Prostate gland (tissue), 2 donors: ENCODE results near the gene RTKN. TPM values are rescaled to one million over a fixed set of nuclear protein-coding genes. Genes with fewer than 3 reads are reported as not detected.
A peak's percentile ranks its signal among the peaks of the same experiment; 100 is the strongest.
"Not testable (repeated sequence)": the region's sequence is repeated elsewhere in the genome, so short reads cannot be mapped to it uniquely, and the experiment has no call there.

Source experiments
- DNase-seq: peaks from one replicate; pipeline ENCODE4 v3.0.0-alpha.2; 2019; ENCODE audit warnings: low spot score
- H3K27ac ChIP-seq, 2 donors: fragments of 200-600 bp; sonication (generic); 2 replicates each; pipeline ENCODE4 v1.5.1; 2017 to 2019
- H3K27me3 ChIP-seq: fragments of 200-600 bp; sonication (generic); replicated peaks from 2 replicates; pipeline ENCODE4 v1.5.1; 2019; ENCODE audit not compliant: insufficient read depth
- H3K36me3 ChIP-seq, 2 donors: fragments of 200-600 bp; sonication (generic); 1 replicate in 1 of 2; 2 replicates in 1 of 2; pipeline versions ENCODE4 v1.5.1 to v1.8.1; 2017 to 2019
- H3K4me1 ChIP-seq: fragments of 200-600 bp; sonication (generic); replicated peaks from 2 replicates; pipeline ENCODE4 v1.5.1; 2019
- H3K4me3 ChIP-seq, 2 donors: fragments of 200-600 bp; sonication (generic); 2 replicates each; pipeline ENCODE4 v1.5.1; 2017 to 2019
- H3K9me3 ChIP-seq: fragments of 200-600 bp; sonication (generic); 2 replicates; pipeline ENCODE4 v1.5.1; 2017
- POLR2A ChIP-seq: fragments of 450-650 bp; IDR thresholded peaks from one replicate; pipeline ENCODE4 v1.6.1; 2016; ENCODE audit warnings: antibody characterized with exemption, mild to moderate bottlenecking
- POLR2AphosphoS5 ChIP-seq: sonication (generic); formaldehyde crosslinking; IDR thresholded peaks from one replicate; pipeline ENCODE4 v1.6.1; 2017; ENCODE audit warnings: antibody characterized with exemption
- WGBS: methylation state at CpG from one replicate; pipeline ENCODE4 v1.1.5; 2018; 5-methylcytosine and 5-hydroxymethylcytosine counted together
- intact Hi-C: fragments of 100-400 bp; cut with DNase I; formaldehyde crosslinking; loops from one replicate; pipeline ENCODE4 v1.14.2; 2022
- total RNA-seq, 2 donors: library from RNA; depleted of rRNA; stranded (reverse); fragments of >200 nt; gene quantifications; one replicate each; pipeline ENCODE4 v1.1.0, GENCODE V29; 2016
- TF ChIP-seq, protein P1 (sequence below), 4 experiments: fragments of 200-600 bp in 2 of 4; fragments of 450-650 bp in 2 of 4; sonication (generic) in 2 of 4; IDR thresholded peaks; 1 replicate in 3 of 4; 2 replicates in 1 of 4; pipeline ENCODE4 v1.5.1; 2016 to 2019; ENCODE audit warnings: antibody characterized with exemption in 4 of 4, mild to moderate bottlenecking in 2 of 4, moderate library complexity in 2 of 4

Gene RTKN
- total RNA-seq, 2 donors from 2014 or later: 24.5 to 26.0 TPM

DNA sequence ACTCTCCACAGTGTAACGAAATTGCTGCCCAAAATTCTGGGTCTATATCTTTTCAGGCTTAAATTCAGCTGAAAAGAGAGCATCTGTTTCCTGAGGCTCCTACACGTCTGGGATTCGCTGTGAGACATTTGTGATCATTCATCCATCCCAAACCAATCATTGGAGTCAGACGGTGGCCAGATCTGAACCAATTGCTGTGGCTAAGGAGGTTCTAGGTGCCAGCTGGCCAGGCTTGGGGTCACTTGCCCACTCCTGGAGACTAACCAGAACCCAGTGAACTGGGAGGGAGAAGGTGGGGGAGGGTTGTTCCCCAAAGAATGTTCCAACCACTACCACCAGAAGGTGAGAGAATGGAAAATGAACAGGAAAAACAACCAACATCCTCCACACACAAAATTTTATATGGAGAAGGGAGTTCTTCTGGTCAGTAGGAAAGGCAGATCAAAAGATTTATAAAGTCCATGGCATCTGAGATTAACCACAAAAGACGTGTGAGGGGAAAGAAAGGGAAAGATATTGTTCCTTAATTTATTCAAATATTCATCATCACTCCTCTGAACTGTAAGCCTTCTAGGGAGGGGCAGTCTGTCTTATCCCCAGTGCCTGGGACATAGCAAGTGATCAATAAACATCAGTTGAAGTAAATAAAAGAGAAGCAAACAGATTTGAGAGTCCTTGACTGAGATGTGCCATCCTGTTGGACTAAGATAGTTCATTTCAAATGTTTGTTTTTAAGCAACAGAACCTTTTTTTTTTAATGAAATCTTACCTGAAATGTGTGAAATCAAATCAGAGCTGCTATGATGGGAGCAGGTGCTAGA, 3.0 kb upstream of the RTKN start:
- no peak overlapping the region for H3K4me3 ChIP-seq
- 34% methylated on average over 5 of the region's 5 CpGs for WGBS
- H3K9me3 ChIP-seq: no peaks in the 10 kb centered on the region
- no peak overlapping the region for H3K27ac ChIP-seq
- no peaks in the 10 kb centered on the region for H3K27me3 ChIP-seq
- H3K36me3 ChIP-seq: no peaks in the 10 kb centered on the region
- intact Hi-C loops: no loop called here
- no peak for DNase-seq
- peaks cover 2% of the 10 kb centered on the region for H3K4me1 ChIP-seq
- TF ChIP-seq, protein P1, sequence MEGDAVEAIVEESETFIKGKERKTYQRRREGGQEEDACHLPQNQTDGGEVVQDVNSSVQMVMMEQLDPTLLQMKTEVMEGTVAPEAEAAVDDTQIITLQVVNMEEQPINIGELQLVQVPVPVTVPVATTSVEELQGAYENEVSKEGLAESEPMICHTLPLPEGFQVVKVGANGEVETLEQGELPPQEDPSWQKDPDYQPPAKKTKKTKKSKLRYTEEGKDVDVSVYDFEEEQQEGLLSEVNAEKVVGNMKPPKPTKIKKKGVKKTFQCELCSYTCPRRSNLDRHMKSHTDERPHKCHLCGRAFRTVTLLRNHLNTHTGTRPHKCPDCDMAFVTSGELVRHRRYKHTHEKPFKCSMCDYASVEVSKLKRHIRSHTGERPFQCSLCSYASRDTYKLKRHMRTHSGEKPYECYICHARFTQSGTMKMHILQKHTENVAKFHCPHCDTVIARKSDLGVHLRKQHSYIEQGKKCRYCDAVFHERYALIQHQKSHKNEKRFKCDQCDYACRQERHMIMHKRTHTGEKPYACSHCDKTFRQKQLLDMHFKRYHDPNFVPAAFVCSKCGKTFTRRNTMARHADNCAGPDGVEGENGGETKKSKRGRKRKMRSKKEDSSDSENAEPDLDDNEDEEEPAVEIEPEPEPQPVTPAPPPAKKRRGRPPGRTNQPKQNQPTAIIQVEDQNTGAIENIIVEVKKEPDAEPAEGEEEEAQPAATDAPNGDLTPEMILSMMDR (IDR thresholded peaks at IDR 0.05): no peak
- no peak for TF ChIP-seq POLR2AphosphoS5
- no peak for TF ChIP-seq POLR2A

GRCh38 chr2:74442483-74443297, 953 bp upstream of the RTKN start:
- H3K9me3 ChIP-seq, H3K27me3 ChIP-seq, DNase-seq, H3K36me3 ChIP-seq, intact Hi-C loops, H3K4me1 ChIP-seq: not testable (repeated sequence)
- 87% methylated on average over 16 of the region's 16 CpGs for WGBS
- Histone ChIP-seq H3K27ac (peak overlapping the region; percentile 90 to 91), H3K4me3 (peak overlapping the region; percentile 38 to 46)

- H3K4me1 ChIP-seq: peaks cover 6% of the 10 kb centered on the region
- no peaks in the 10 kb centered on the region for H3K27me3 ChIP-seq
- DNase-seq: no peak
- H3K9me3 ChIP-seq: no peaks in the 10 kb centered on the region
- intact Hi-C loops: no loop called here
- 15% methylated on average over 33 of the region's 33 CpGs for WGBS
- peak overlapping the region; percentile 90 to 91 for H3K27ac ChIP-seq
- H3K4me3 ChIP-seq: peak overlapping the region; percentile 38 to 46
- TF ChIP-seq POLR2AphosphoS5: no peak
- TF ChIP-seq POLR2A: no peak
- H3K36me3 ChIP-seq: no peaks in the 10 kb centered on the region
Observed at GRCh38 chr2:74441170-74441689, 507 bp downstream of the RTKN start.

- Histone ChIP-seq H3K27ac (peak overlapping the region; percentile 90 to 91), H3K27me3 (no peaks in the 10 kb centered on the region), H3K4me3 (peak overlapping the region; percentile 38 to 46), H3K4me1 (peaks cover 6% of the 10 kb centered on the region), H3K36me3 (no peaks in the 10 kb centered on the region), H3K9me3 (no peaks in the 10 kb centered on the region)
- TF ChIP-seq POLR2A: peak; percentile 64
- TF ChIP-seq POLR2AphosphoS5: peak; percentile 69
- TF ChIP-seq, protein P1 (IDR thresholded peaks at IDR 0.05): peak in 2 of 4 experiments; percentile 65 to 66
- WGBS: 7% methylated on average over 44 of the region's 45 CpGs
- intact Hi-C loops: no loop called here
- peak; percentile 83 for DNase-seq
Observed at GRCh38 chr2:74440378-74441169, 1.2 kb downstream of the RTKN start.

DNA sequence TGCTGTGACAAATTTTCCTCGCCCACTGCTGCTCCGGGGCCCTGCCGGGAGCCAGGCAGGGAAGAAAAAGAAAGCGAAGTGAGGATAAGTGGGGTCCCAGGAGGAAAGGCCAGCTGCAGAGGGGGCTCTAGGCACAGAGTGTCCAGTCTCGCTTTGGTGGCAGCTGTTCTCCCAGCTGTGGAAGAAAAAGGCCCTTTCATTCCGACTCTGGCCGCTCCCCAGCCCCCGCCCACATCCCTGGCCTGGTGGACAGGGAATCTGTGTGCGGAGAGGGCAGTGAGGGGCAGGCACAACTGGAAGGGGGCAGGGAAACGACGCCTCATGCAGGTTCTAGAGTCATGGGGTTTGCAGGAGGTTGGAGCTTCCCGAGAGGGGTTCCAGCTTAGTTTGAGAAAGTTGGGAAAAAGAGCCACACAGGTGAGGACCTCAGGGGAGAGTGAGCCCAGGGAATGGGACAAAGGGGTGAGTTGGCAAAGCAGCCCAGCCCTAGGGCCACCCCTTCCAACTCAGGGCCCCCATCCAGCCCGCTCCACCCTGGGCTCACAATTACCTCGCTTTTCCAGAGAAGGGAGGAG, 1.8 kb downstream of the RTKN start:
- no peak for DNase-seq
- intact Hi-C loops: no loop called here
- peak overlapping the region; percentile 90 to 91 for H3K27ac ChIP-seq
- TF ChIP-seq POLR2A (no peak), POLR2AphosphoS5 (no peak)
- TF ChIP-seq, protein P1 (IDR thresholded peaks at IDR 0.05): no peak
- no peaks in the 10 kb centered on the region for H3K9me3 ChIP-seq
- peaks cover 6% of the 10 kb centered on the region for H3K4me1 ChIP-seq
- WGBS: 9% methylated on average over 14 of the region's 14 CpGs
- no peaks in the 10 kb centered on the region for H3K27me3 ChIP-seq
- H3K4me3 ChIP-seq: peak overlapping the region; percentile 38 to 46
- no peaks in the 10 kb centered on the region for H3K36me3 ChIP-seq
